Measurements from ENCODE around the gene CRNKL1.

DNA sequence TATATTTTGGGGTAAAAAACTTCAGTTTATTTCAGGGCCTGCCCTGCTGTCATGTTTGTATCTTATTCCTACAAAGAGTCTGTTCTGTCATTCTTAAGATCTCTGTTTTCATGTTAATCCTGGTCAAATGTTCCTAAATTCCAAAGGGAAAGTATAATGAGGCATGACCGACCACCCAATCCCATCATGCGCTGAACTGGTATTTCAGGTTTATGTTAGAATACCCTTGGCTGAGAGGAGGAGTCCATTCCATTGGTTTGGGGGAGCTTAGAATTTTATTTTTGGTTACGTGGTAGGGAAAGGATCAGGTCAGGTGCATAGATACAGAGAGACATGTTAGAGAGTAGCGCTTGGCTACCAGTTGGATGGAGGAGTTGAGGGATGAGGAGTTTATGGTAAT lies 25.8 kb upstream of the CRNKL1 start:
- TF ChIP-seq YY1 (IDR thresholded peaks at IDR 0.05; ENCODE audit: low read depth) = no peak
- TF ChIP-seq EP300 (IDR thresholded peaks at IDR 0.05; ENCODE audit: borderline replicate concordance in 1 of 2, low read depth in 1 of 2, low read length in 1 of 2) = no peak
- no peak for TF ChIP-seq FOXJ3 (CRISPR knock-in tag; IDR thresholded peaks at IDR 0.05)
- TF ChIP-seq TAF1 (IDR thresholded peaks at IDR 0.05; ENCODE audit: borderline replicate concordance, low read depth, low read length) = no peak
- no peak for TF ChIP-seq GABPA (IDR thresholded peaks at IDR 0.05; ENCODE audit: low read depth)
- TF ChIP-seq, protein P1, sequence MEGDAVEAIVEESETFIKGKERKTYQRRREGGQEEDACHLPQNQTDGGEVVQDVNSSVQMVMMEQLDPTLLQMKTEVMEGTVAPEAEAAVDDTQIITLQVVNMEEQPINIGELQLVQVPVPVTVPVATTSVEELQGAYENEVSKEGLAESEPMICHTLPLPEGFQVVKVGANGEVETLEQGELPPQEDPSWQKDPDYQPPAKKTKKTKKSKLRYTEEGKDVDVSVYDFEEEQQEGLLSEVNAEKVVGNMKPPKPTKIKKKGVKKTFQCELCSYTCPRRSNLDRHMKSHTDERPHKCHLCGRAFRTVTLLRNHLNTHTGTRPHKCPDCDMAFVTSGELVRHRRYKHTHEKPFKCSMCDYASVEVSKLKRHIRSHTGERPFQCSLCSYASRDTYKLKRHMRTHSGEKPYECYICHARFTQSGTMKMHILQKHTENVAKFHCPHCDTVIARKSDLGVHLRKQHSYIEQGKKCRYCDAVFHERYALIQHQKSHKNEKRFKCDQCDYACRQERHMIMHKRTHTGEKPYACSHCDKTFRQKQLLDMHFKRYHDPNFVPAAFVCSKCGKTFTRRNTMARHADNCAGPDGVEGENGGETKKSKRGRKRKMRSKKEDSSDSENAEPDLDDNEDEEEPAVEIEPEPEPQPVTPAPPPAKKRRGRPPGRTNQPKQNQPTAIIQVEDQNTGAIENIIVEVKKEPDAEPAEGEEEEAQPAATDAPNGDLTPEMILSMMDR (IDR thresholded peaks at IDR 0.05) = no peak
- TF ChIP-seq MXI1 (IDR thresholded peaks at IDR 0.05; ENCODE audit: low read depth, low read length) = no peak

Measured in SK-N-SH (cell line).